GM18498 (cell line): ENCODE measurements around the gene OR12D1.
"Not testable (repeated sequence)": the region's sequence is repeated elsewhere in the genome, so short reads cannot be mapped to it uniquely, and the experiment has no call there.

Experiments used
- ATAC-seq: cut with Tn5 transposase; IDR thresholded peaks from one replicate; pipeline ENCODE4 v1.9.1; 2021; ENCODE audit warnings: mild to moderate bottlenecking, moderate library complexity; ENCODE audit not compliant: unreplicated experiment

Gene OR12D1

DNA sequence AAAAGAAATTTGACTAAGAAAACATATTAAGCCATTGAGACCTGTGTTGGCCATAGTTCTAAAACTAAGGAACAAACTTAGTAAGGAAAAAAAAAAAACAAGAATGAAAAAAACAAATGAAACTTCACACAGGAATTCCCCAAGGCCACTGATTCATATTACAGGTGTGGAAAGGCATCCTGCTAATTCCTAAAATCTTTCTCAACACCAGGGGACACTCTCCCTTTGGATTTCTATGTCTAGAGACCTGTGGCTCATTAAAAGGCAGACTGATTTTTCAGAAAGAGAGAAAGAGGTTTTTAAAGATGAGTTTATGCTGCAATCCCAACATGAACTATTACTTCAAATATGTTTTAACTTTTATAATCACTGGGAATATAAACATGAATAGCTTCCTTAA, at the start of gene OR12D1:
TSS of gene OR12D1 (plus strand) at position 341 of the 400 bp plus-strand sequence.
- no peak for ATAC-seq

- ATAC-seq: no peak
Observed at GRCh38 chr6:29368765-29369164, 46.0 kb upstream of the OR12D1 start, which contains the start of gene OR5V1. Gene OR5V1 (minus strand): TSS chr6:29368865. CDS start chr6:29356195, 12,670 bp downstream.

DNA sequence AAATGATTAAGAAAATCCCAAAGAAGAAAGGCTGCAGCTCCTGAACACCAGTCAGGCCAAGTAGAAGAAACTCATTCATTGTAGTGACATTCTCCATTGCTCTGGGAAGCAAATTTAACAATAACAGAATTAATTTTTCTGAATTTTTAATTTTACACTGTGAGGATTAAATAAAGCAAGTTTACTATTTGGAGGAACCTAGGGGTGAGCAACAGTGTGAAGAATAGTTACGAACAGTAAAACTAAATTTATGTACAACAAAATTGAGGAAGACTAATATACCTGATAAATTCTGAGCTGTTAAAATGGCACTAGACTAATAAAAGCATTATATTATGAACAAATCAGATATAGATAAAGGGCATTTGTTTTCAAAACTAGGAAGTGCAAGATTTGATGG, 39.5 kb upstream of the OR12D1 start, which contains the start of gene OR12D3:
TSS of gene OR12D3 (minus strand) at position 101 of the 400 bp plus-strand sequence. CDS start at position 97, 4 bp downstream.
- no peak for ATAC-seq

- ATAC-seq: no peak
Observed at GRCh38 chr6:29376003-29376402, 38.7 kb upstream of the OR12D1 start.

DNA sequence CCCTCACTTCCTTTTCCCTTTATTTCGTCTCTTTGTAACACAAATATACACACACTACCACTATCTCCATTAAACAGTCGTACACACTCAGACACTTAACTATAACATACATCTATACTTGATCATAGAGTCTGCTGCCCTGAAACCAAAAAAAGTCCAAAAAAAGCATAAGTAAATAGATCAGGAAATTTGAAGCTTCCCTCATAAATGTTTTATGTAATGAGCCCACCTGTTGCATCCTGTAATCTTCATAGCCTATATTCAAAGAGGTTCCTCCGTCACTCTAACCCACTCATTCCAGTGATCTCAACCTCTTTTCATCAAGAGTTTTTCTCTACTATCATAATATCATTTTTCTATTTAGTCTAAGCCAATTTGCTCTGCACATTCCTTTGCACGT, 26.2 kb upstream of the OR12D1 start:
- no peak for ATAC-seq

DNA sequence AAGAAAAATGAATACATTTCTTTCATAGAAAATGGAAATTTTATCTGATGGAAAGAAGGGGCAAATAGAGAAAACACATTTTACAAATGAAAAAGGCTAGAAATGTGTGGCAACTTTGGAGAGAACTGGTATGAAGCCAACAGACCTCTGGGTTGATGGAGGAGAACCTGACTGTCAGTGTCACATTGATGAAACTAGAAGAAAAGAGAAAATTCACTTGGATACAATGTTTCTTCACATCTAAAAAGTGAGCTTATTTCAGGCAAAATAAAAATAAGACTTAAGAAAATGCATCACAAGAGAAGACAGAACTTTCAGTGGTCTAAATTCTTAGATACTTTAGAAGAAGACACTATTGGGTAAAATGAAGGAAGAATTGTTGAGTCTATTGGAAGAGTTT, 19.4 kb upstream of the OR12D1 start, which contains the start of gene OR12D2:
TSS of gene OR12D2 (plus strand) at position 301 of the 400 bp plus-strand sequence. CDS start 1,069 bp downstream, outside the sequence.
- ATAC-seq: no peak

DNA sequence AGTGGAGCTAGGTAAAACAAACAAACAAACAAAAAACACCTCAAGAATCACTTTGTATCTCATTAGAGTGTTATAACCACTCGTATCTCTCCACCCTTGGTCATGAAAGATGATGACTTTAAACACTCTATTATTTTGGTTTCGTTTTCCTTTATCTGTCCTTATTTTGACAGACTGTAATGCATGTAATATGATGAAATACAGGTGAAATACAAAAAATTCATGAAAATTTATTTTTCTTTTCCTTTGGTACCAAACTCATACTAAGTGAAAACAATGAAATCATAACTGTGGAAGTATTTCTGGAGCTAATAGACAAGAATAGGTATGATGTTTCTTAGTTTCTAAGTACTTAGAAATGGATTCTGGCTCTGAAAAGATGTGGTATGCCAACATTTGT, 15.2 kb upstream of the OR12D1 start:
- ATAC-seq: no peak

GRCh38 chr6:29403801-29404200, 10.9 kb upstream of the OR12D1 start:
- no peak for ATAC-seq

GRCh38 chr6:29419516-29419915, 4.8 kb downstream of the OR12D1 start:
- no peak for ATAC-seq

GRCh38 chr6:29424168-29424567, 9.4 kb downstream of the OR12D1 start:
- no peak for ATAC-seq

DNA sequence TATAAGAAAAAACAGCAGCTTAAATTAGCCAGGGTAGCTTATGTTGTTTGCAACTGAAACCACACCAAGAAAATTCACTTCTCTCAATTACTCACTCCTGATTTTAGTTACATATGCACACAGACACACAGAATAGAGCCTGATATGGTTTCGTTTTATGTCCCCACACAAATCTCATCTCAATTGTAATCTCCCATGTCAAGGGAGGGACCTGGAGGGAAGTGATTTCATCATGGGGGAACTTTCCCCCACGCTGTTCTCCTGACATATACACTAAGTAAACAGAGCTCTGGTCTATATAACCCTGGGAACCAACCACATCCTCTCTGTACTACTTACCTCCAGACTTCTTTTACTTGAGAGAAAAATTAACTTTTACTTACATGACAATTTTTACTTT, 9.8 kb downstream of the OR12D1 start:
- ATAC-seq: no peak

GRCh38 chr6:29425075-29425474, 10.3 kb downstream of the OR12D1 start:
- ATAC-seq: no peak

DNA sequence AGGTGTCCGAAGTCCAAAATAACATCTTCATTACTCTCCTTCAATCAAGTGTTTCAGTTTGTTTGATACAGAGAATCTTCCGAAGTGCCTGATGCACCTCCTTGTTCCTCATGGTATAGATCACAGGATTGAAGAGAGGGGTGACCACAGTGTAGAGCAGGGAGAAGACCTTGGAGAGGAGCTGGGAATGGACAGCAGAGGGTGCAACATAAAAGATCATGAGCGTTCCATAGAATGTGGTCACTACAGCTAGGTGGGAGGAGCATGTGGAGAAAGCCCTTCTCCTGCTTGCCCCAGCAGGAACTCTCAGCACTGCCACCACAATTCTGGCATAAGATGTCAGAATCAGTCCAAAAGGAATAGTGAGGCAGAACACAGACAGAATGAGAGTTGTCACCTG, 11.9 kb downstream of the OR12D1 start:
- no peak for ATAC-seq

DNA sequence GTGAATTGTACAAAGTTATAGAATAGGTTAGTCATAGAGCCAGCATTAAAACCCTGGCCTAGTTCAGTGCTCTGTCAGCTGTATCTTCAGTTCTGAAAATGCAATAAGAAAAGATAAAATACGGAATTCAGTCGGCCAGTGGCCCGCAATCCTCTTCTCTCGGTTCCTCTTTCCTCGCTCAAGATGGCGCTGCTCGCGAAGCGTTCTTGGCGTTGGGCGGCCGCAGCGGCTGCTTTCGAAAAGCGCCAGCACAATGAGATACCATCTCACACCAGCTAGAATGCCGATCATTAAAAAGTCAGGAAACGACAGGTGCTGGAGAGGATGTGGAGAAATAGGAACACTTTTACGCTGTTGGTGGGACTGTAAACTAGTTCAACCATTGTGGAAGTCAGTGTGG, 22.0 kb downstream of the OR12D1 start:
- not testable (repeated sequence) for ATAC-seq

GRCh38 chr6:29439006-29439405, 24.3 kb downstream of the OR12D1 start, which contains the start of gene OR10C1:
Gene OR10C1 (plus strand): TSS chr6:29439306. CDS start chr6:29440016, 710 bp downstream.
- no peak for ATAC-seq

DNA sequence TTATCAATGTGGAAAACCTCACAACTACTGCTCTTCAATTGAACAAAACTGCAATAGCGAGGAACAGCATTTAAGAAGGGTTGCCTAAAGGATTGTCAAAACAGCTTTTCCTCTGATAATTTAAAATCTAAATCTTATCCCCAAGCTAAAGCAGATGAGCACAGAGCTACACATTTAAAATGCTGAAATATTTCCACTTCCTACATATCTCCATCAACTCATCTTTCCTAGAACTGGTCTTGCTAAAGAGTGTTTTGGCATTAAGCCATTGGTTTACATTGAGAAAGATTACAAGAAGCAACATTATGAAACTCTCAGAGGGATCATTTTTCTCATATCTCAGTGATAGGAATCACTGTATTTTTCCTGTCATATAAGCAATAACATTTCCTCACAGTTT, 28.0 kb downstream of the OR12D1 start:
- no peak for ATAC-seq

DNA sequence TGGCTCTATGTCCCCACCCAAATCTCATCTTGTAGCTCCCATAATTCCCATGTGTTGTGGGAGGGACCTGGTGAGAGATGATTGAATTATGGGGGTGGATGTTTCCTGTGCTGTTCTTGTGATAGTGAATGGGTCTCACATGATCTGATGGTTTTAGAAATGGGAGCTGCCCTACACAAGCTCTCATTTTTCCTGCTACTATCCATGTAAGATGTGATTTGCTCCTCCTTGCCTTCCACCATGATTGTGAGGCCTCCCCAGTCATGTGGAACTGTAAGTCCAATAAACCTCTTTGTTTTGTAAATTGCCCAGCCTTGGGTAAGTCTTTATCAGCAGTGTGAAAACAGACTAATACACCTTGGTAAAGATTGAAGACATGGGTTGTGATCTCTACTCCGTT, 29.3 kb downstream of the OR12D1 start:
- ATAC-seq: not testable (repeated sequence)

DNA sequence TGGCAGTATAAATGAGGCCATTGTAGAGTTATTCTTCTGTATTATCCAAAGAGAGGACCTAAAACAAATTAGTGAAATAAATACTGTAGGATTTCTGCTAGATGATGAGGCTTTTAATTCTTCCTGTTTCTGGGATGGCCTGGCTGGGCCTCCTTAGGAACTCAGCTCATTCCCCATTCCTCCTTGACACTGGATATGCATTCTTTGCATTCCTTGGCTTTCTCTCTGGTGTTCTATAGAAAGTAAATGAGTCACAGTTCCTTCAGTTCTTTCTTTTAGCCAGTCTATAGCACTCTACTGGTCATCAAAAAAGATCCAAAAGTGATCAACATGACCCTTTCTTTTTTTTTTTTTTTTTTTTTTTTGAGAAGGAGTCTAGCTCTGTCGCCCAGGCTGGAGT, 32.9 kb downstream of the OR12D1 start:
- no peak for ATAC-seq

DNA sequence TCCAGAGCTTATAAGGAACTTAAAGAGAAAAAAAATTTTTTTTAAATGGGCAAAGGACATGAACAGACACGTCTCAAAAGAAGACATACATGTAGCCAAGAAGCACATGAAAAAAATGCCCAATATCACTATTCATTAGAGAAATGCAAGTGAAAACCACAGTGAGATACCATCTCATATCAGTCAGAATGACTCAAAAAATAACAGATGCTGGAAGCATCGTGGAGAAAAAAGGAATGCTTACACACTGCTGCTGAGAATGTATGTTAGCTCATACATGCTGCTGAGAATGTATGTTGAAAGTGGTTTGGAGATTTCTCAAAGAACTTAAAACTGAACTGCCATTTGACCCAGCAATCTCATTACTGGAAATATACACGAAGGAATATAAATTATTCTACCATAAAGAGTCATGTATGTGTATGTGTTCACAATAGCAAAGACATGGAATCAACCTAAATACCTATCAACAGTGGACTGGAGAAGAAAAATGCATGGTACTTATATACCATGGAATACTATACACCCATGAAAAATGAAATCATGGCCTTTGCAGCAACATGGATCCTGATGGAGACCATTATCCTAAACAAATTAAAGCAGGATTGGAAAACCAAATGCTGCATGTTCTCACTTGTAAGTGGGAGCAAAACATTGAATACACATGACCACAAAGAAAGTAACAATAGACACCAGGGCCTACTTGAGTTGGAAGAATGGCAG, 36.9 kb downstream of the OR12D1 start:
- ATAC-seq: no peak

DNA sequence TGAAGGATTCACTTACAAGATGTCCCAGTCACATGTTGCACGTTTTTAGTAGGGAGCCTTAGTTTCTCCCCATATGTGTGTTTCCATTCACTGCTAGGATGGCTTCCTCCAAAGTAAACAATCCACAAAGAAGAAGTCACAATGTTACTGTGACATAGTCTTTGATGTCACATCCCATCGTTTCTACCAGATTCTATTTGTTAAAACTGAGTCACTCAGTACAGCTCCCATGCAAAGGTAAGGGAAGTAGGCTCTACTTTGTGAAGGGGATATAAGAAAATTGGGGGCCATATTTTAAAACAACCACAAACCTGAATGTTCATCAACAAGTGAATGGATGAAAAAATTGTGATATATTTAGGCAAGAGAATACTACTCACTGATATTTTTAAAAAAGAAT, 42.2 kb downstream of the OR12D1 start, which contains the start of the genes OR11A1 and OR2H1:
TSS of gene OR11A1 (minus strand) at position 101 of the 400 bp plus-strand sequence. CDS start 29,430 bp downstream, outside the sequence.
TSS of gene OR2H1 (plus strand) at position 185 of the 400 bp plus-strand sequence. CDS start 4,615 bp downstream, outside the sequence.
- ATAC-seq: no peak

DNA sequence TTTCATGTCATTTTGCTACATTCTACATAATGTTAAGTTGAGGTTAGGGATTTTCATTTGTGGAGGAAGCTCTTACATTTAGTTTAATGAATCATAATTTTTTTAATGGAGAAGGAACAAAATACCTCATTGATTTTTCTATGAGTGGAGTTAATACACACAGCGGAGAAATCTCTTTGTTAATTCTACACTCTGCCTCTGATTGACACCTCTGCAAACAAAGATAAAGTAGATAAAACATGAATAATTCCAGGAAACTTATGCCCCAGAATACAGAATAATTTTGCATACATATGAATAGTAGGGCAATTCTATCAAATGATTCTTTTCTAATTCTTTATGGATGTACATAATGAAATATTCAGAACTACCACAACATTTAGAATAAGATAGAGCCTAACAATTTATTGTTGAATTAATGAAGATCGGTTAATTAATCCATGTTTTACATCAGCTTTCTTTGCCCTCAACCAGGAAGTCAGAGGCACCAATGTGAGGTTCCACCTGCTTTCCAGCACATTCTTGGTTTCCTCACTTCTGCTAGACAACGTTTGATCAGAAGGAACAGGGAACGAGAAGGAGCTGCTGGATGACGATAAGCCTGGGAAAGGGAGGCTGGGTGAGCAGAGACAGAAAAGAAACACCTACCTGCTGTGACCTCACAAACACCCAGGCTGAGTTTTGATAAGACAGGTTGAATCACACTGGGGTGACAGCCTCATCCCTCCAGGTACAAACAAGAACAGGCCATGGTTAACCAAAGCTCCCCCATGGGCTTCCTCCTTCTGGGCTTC, 46.5 kb downstream of the OR12D1 start:
- ATAC-seq: no peak
